ENCODE results near the gene PTPRG.

DNA sequence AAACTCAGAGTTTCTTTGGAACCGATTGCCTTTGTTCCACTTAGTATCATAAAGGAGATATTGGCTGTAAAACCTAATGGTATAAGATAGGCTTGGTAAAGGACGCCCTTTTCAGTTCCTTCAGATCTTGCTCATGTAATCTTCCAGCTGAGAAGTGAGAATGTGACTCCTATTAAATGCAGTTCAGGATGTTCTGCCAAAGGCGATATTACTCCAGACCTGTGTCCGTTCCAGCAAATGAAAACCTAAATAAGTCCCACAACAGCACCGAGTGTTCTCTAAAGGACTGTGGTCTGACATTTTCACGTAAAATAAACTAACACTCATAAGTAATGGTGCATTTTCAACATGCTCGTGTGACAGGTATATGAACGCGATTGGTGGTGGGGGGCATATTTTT lies 535.8 kb downstream of the PTPRG start:
- TF ChIP-seq, protein P1, sequence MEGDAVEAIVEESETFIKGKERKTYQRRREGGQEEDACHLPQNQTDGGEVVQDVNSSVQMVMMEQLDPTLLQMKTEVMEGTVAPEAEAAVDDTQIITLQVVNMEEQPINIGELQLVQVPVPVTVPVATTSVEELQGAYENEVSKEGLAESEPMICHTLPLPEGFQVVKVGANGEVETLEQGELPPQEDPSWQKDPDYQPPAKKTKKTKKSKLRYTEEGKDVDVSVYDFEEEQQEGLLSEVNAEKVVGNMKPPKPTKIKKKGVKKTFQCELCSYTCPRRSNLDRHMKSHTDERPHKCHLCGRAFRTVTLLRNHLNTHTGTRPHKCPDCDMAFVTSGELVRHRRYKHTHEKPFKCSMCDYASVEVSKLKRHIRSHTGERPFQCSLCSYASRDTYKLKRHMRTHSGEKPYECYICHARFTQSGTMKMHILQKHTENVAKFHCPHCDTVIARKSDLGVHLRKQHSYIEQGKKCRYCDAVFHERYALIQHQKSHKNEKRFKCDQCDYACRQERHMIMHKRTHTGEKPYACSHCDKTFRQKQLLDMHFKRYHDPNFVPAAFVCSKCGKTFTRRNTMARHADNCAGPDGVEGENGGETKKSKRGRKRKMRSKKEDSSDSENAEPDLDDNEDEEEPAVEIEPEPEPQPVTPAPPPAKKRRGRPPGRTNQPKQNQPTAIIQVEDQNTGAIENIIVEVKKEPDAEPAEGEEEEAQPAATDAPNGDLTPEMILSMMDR (IDR thresholded peaks at IDR 0.05; ENCODE audit: extremely low read depth in 1 of 2, insufficient read depth in 1 of 2, low read depth in 1 of 2, low read length in 2 of 2): no peak
- TF ChIP-seq JUN (IDR thresholded peaks at IDR 0.05; ENCODE audit: borderline replicate concordance, insufficient read depth, insufficient read length, low read depth): no peak
- TF ChIP-seq, protein P2, sequence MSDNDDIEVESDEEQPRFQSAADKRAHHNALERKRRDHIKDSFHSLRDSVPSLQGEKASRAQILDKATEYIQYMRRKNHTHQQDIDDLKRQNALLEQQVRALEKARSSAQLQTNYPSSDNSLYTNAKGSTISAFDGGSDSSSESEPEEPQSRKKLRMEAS (IDR thresholded peaks at IDR 0.05; ENCODE audit: insufficient read depth, insufficient read length): no peak
- TF ChIP-seq EZH2 (IDR thresholded peaks at IDR 0.05; ENCODE audit: borderline replicate concordance, low read depth, low read length, severe bottlenecking): no peak
- no peak for TF ChIP-seq POLR2A (IDR thresholded peaks at IDR 0.05; ENCODE audit: low read depth, low read length)
- TF ChIP-seq POLR2AphosphoS5 (IDR thresholded peaks at IDR 0.05; ENCODE audit: insufficient read depth, low read depth, low read length): no peak
- no peak for TF ChIP-seq GATA2 (IDR thresholded peaks at IDR 0.05; ENCODE audit: insufficient read depth, insufficient read length, low read depth, low read length)
- TF ChIP-seq MYC (IDR thresholded peaks at IDR 0.05; ENCODE audit: low read depth, low read length): no peak
